GM19043 (cell line): ENCODE results near the gene ISLR.

Experiments used
- ATAC-seq: cut with Tn5 transposase; IDR thresholded peaks from one replicate; pipeline ENCODE4 v1.9.1; 2021; ENCODE audit warnings: low read depth; ENCODE audit not compliant: unreplicated experiment

The ISLR gene

DNA sequence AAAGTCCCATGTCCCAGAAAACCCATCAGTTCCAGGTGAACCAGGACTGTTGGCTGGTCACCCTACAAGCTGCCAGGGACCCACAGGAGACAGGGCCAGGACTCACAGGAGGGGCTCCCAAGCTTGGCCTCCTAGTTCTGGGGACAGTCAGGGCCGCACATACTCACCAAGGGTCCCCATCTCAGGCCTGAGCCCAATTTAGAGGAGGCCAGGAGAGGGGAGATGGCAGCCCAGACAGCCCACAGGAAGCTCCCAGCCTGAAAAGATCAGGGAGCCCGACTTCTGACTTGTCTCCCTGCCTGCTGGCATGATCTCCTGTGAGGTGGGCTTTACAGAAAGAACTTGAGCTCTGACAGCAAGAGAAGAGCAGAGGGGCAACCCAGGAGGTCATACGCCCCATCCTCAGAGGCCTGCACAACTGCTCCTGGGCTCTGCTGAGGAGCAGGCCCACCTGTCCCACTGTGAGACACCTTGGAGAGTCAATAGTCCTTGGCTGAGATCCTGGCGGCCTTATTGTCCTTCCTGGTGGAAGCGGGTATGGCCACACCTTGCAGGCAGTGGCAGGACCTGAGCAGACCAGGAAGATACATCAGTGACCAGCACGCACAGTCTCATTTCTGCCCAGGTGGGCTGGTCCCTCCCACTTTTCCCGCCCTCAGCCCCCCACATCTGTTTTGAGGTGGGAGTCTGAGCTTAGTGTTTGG lies 2.5 kb upstream of the ISLR start:
- no peak for ATAC-seq

DNA sequence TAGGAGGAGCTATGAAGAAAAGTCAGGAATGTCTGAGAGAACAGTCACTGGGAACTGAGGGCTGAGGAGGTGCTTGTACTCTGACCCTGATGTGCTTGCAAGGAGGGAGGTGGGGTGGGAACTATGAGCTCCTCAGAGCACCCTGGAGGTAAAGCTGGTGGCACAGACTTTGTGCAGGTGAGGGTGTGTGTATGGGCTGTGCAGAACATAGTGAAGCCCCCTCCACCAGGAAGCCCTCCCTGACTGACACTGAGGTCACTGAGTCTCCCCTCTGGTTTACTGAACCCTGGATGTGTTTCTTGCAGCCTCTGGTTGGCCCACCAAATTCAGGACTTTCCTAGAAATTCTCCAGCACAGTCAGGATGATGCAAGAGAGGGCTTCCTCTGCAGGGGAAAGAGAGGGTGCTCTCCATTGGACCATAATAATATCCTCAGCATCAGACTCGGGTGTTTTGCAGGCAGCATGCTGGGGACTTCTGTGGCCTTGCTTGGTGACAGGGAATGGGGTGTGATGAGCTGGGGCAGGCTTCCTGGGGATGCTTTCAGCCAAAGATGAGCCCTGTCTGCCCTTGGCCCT lies 1.5 kb upstream of the ISLR start:
- ATAC-seq = no peak

DNA sequence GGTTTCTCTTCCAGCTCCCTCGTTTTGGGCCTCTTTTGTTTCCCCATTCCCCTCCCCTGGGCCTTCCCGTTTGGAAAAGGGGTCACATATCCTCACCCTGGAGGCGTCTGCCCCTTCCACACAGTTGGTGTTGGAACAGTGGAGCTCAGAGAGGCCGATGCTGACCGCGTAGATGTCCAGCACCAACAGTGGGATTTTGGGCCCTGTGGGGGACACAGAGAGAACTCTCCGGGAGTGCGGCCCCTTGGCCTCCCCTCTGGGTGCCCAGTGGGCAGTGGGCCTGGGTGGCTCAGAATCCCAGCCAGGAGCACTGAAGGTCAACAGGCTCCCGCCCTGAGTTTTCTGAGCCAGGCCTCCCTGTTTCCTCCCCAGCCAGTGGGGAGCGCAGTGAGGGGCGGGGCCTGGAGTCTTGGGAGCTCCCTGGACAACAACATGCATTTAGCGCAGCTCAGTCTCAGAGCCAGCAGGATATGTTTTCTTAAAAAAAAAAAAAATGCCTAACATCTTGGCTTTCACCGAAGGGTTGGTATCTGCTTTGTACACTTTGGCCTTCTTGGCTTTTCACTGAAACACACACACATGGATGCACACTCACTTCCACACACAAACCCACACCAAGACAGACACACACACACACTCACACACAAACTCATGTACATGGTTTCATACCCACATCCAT lies 670 bp upstream of the ISLR start:
- no peak for ATAC-seq

DNA sequence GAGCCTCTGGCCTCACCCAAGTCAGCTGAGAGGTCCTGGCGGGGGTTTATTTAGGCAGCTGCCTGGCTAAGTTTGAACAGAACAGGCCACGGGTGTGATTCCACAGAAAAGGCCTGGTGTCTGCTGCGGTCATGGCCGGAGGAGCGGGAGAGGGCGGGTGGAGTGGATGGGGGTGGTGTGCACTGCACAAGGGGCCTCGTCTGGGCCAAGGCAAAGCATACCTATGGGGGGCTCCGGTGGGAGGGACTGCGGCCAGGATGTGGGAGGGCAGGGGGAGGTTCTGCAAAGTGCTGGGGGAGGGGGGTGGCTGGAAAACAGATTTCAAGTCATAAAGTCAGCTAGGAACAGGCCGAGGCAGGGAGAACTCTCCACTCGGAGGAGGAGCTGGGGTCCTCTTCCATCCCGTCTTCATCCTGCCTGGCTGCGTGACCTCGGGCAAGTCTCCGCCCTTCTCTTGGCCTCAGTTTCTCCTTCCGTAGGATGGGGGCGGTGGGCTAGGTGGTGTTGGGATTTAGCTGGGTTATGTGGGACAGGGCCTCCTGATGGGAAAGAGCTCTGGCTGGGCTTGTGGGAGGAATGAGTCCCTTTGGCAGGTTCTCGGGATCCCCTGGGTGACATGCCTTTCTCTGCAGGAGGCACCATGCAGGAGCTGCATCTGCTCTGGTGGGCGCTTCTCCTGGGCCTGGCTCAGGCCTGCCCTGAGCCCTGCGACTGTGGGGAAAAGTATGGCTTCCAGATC lies 878 bp downstream of the ISLR start:
- no peak for ATAC-seq

DNA sequence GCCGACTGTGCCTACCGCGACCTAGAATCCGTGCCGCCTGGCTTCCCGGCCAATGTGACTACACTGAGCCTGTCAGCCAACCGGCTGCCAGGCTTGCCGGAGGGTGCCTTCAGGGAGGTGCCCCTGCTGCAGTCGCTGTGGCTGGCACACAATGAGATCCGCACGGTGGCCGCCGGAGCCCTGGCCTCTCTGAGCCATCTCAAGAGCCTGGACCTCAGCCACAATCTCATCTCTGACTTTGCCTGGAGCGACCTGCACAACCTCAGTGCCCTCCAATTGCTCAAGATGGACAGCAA lies 1.4 kb downstream of the ISLR start:
- ATAC-seq = no peak

DNA sequence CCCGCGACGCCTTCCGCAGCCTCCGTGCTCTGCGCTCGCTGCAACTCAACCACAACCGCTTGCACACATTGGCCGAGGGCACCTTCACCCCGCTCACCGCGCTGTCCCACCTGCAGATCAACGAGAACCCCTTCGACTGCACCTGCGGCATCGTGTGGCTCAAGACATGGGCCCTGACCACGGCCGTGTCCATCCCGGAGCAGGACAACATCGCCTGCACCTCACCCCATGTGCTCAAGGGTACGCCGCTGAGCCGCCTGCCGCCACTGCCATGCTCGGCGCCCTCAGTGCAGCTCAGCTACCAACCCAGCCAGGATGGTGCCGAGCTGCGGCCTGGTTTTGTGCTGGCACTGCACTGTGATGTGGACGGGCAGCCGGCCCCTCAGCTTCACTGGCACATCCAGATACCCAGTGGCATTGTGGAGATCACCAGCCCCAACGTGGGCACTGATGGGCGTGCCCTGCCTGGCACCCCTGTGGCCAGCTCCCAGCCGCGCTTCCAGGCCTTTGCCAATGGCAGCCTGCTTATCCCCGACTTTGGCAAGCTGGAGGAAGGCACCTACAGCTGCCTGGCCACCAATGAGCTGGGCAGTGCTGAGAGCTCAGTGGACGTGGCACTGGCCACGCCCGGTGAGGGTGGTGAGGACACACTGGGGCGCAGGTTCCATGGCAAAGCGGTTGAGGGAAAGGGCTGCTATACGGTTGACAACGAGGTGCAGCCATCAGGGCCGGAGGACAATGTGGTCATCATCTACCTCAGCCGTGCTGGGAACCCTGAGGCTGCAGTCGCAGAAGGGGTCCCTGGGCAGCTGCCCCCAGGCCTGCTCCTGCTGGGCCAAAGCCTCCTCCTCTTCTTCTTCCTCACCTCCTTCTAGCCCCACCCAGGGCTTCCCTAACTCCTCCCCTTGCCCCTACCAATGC lies 2.0 kb downstream of the ISLR start:
- ATAC-seq = no peak

DNA sequence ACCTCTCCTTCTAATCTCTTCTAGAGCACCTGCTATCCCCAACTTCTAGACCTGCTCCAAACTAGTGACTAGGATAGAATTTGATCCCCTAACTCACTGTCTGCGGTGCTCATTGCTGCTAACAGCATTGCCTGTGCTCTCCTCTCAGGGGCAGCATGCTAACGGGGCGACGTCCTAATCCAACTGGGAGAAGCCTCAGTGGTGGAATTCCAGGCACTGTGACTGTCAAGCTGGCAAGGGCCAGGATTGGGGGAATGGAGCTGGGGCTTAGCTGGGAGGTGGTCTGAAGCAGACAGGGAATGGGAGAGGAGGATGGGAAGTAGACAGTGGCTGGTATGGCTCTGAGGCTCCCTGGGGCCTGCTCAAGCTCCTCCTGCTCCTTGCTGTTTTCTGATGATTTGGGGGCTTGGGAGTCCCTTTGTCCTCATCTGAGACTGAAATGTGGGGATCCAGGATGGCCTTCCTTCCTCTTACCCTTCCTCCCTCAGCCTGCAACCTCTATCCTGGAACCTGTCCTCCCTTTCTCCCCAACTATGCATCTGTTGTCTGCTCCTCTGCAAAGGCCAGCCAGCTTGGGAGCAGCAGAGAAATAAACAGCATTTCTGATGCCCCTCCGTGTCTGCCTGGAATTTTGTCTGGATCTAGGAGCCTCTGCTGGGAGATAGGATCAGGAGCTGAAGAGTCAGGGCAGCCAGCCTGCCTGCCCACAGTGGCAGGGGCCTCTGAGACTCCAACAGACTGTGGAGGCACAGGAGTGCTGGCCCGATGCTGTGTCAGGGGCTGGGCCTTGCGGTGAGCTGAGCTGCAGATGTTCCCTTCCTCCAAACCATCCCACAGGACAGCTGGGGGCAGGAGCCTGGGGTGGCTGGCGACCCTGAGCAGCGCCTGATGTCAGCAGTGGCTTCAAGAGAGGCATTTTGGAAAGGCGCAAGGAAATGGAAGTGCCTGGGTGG lies 3.0 kb downstream of the ISLR start:
- no peak for ATAC-seq

DNA sequence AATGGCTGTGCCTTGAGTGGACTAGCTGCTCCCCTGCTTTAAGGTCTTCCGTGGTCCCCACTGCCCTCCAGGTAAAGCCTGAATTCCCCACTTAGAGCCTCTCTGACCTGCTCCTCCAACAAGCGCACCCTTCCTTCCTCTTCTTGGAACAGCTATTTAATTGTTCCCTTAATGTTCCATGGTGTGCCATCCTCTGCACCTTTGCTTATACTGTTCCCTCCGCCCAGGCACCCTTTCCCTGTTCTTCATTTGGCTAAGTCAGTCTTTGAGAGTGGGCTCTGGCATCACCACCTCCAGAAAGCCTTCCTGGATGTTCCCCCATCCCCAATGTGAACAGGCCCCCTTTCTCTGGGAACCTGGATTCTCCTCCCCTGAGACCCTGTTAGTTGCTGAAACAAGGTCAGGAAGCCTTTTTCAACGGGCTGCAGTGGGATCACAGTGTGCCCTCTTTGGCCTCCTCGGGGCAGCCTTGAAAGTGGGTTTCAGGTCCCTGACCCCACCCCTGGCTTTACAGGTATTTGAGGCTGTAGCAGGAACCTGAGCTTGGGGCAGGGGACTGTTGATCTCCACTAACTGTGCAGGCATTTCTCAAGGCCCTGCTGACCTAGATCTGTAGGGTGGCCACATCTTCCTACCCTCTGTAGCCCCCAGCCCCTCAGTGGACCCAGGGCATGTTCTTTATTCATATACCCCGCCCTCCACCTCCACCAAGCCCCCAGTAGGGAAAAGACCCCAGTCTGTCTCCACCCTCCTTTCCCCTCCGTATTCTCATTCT lies 5.0 kb downstream of the ISLR start:
- no peak for ATAC-seq

DNA sequence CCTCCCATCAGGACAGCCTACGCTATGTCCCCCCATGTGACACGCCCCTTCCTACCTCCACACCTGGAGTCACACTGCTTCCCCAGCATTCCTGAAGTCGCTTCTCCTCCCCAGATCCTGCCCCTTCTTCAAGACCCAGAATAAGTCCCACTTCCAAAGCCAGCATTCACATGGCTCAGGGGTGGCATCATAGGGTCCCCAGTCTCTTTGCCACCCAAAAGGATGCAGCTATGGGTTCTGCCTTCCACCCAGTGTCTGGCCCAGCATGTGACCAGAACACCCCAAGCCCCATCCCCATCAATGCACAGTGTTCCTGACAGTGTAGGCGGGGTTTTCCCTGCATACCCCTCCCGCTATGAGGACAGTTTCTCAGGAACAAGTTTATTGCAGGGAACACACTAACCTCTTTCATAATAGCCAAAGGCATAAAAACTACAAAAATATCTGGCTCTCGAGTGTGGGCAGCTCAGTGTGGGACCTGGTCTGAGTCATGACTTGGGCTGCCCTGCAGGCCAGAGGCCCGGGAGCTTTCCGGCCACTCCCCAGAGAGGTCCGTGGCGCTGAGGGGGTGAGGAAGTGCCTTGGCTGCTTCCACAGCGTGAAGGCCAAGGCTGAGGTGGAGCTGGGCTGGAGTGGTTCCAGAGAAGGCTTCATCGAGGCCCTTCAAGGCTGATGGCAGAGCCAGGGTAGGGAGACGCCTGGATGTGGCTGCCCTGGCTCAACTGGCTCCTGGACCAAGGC lies 5.8 kb downstream of the ISLR start:
- no peak for ATAC-seq

DNA sequence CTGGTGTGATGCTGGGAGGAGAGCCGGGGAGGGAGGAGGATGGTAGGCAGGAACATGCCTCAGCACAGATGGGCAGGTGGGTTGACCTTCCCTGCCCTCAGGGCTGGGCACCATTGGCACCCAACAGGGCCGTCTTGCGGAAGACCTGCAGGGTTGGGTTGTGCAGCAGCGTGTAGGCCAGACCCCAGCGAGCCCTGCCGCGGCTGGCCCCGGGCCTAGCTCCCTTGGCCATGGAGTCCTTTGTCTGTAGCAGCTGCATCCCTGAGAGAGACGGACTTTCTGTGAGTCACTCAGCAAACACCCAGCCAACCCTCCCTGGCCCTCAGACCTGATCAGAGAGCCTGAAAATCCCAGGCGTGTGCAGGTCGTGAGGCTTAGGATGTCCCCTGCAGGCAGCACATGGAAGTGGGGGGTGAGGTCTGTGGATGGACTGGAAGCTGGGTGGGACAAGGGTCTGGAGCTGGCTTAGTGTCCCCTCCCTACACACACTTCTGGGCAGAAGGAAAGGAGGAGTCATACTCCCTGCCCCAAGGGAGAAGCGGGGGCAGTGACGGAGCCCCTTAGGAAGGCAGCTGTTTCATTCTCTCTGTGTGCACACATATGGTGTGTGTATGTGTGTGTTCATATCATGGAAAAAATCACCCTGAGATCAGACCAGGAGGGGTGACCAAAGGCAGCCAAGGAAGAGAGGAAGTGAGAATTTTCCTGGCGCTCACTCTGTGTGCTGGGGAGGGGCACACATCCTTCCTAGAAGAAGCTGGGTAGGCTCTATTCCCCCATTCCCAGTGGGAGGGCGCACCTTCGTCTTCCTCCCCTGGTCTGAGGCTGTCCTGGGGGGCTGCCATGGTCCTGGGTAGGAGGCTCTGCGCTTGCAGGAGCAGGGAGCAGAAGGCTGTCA lies 6.7 kb downstream of the ISLR start:
- no peak for ATAC-seq

DNA sequence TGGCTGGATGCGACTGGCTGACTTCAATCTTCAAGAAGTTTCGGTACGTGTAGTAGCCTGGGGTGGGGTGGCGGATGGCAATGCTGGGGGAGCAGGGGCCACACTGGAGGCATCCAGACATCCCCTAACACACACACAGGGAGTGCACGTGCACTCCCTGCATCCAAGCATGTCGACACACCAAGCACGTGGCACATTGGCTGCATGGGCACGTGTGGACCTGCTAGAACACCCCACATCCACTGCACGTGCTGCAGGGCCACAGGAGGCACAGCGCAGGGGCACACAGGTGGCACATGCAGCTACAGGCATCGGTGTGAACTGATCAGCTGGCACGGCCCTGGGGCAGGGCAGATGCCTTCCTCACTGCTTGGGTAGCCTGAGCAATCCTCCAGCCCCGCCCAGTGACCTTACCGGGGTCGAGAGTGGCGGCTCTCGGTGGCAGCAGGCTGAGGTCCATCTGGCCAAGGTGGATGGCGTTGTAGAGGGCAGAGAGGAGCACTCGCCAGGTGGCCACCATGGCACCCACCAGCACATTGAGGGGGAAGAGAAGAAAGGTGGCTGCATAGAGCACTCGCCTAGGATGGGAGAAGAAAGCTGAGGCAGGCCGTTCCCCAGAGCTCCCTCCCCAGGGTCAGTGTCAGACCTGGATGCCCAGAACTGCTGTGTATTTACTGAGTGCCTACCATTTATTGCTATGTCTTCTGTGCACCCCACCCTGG lies 7.5 kb downstream of the ISLR start:
- ATAC-seq = no peak

DNA sequence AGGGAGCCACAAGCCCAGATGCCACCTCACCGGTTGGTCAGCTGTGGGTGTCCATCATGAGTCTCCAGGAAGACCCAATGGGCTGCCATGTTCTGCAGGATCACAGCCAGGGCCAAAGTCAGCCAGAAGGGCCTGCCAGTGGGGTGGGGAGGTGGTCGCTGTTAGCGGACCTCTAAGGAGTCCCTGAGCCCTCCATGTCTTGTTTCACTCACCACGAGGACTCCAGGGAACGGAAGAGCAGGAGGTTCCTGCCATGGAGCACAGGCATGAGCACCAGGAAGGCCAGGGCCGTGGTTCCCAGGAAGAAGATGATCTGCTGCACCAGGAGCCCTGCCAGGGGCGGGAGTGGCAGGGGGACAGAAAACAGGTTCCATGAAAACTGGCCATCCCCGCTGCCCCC lies 8.6 kb downstream of the ISLR start:
- no peak for ATAC-seq

DNA sequence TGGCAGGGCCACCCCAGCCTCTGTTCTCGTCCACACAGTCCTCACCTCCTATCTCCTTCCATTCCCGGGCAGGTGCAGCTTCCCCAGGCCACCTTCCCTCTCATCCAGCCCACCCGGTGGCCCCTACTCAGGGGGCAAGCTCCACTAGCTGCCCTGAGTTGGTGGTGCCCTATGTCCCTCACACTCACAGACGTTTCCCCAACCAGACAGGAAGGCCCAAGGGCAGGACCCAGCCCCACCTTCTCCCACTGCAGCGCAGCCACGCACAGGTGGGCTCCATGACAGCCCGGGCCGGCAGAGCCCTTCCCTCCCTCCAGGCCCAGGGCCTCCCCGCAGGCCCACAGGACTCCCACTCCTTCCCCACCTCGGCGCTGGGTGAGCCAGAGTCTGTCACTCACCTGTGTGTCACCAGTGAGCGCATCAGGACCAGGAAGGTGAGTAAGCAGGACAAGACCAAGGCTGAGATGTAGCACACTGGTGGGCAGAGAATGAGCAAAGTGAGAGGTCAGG lies 11.1 kb downstream of the ISLR start:
- no peak for ATAC-seq

DNA sequence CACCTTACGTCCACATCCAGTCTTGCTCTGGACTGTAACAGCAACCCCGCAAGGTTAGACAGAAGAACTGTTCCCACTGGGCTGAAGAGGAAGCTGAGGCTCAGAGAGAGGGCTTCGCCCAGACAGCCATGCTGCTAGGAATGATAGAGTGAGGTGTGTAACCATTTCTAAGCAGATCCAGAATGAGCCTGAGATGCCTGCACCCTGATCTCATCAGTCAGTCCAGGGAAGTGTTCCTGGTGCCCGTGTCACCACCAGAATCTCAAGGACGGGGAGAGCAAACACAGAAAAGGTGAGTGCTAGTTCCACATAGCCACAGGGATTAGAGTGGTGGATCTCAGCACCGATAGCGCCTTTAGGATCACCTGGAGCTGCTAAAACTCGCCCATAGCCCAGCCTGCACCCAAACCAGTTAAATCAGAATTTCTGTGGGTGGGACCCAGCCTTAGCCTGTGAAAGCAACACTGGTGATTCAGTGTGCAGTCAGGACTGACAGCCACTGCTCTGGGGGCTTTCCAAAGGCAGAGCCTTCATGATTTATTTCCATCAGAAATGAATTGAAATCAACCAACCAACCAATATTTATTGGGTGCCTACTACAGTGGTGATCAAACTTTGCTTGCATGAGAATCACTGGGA lies 12.3 kb downstream of the ISLR start:
- no peak for ATAC-seq

DNA sequence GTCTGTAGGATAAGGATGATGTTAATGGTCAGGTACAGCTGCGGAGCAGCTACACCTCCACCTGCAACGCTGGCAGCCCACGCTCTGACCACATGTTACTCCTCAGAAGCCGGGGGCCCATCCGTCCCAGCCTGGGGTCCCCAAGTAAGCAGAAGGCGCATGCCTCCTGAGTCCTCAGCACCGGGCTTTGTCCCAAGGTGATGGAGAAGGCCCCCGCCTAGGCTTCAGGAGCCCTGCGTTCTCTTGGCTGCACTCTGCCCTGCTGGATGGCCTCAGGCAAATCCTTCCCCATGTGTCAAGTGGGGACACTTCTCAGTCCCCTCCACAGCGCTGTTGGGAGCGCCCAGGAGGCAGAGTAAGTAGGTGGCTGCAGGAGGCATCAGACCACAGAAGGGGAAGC lies 14.7 kb downstream of the ISLR start:
- ATAC-seq = no peak

DNA sequence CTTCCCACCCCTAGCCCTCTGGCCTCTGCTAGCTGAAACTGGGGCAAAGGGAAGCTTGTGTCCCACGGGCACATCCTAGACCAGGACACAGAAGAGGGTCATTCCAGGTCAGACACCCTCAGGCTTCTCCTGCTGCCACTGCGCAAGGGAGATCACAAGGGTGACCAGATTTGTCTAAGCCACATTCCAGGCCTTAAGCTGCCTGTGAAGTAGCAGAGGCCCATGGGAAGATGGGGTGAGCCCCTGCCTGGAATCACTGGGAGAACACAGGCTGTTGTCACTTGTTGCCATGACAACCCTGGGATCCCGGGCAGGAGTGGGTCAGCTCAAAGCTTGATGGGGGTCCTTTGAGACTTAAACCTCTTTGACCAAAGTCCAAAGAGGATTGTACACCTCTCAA lies 18.3 kb downstream of the ISLR start:
- ATAC-seq = no peak
